Coronary artery (tissue), 2 donors: ENCODE data around the gene MUC16.
"Not testable (repeated sequence)": the region's sequence is repeated elsewhere in the genome, so short reads cannot be mapped to it uniquely, and the experiment has no call there.

Experiments
- DNase-seq: peaks from one replicate; pipeline ENCODE4 v3.0.0-alpha.2; 2017; ENCODE audit warnings: low spot score
- H3K27ac ChIP-seq, 2 donors: fragments of 200-600 bp; sonication (generic); one replicate each; pipeline ENCODE4 v1.5.1; 2016 to 2019
- H3K4me3 ChIP-seq: fragments of 200-600 bp; sonication (generic); 2 replicates; pipeline ENCODE4 v1.5.1; 2016; ENCODE audit warnings: mild to moderate bottlenecking, moderate library complexity
- CTCF ChIP-seq: fragments of 200-600 bp; sonication (generic); IDR thresholded peaks from one replicate; pipeline ENCODE4 v1.5.1; 2019; ENCODE audit warnings: antibody characterized with exemption

MUC16 gene

GRCh38 chr19:9009935-9010651, at the start of gene MUC16:
Gene MUC16 (minus strand): TSS chr19:9010409.
- TF ChIP-seq CTCF = no peak
- Histone ChIP-seq H3K4me3 (no peak within 1 kb of the TSS), H3K27ac (no peak within 1 kb of the TSS)
- no peak for DNase-seq

GRCh38 chr19:9058905-9059667, 48.9 kb upstream of the MUC16 start:
- DNase-seq = no peak
- no peak overlapping the region for H3K4me3 ChIP-seq
- no peak overlapping the region for H3K27ac ChIP-seq

GRCh38 chr19:9057505-9058258, 47.5 kb upstream of the MUC16 start:
- no peak overlapping the region for H3K4me3 ChIP-seq
- no peak for TF ChIP-seq CTCF
- H3K27ac ChIP-seq = no peak overlapping the region
- no peak for DNase-seq

More at GRCh38 chr19:9058905-9059667, 48.9 kb upstream of the MUC16 start:
- TF ChIP-seq CTCF = no peak

- not testable (repeated sequence) for H3K27ac ChIP-seq, H3K4me3 ChIP-seq, DNase-seq
Observed at GRCh38 chr19:9056131-9056530, 45.9 kb upstream of the MUC16 start.

GRCh38 chr19:9054765-9055164, 44.6 kb upstream of the MUC16 start:
- no peak for TF ChIP-seq CTCF
- no peak for DNase-seq
- Histone ChIP-seq H3K27ac (no peak overlapping the region), H3K4me3 (no peak overlapping the region)

GRCh38 chr19:9054207-9054606, 44.0 kb upstream of the MUC16 start:
- no peak overlapping the region for H3K27ac ChIP-seq
- DNase-seq = no peak
- H3K4me3 ChIP-seq = no peak overlapping the region
- TF ChIP-seq CTCF = no peak

- H3K4me3 ChIP-seq, DNase-seq, H3K27ac ChIP-seq: not testable (repeated sequence)
Observed at GRCh38 chr19:9053674-9054073, 43.5 kb upstream of the MUC16 start.
